ENCODE results near the gene EEIG1.

The EEIG1 gene

GRCh38 chr9:127959841-127960409, 20.9 kb downstream of the EEIG1 start:
- DNase-seq (ENCODE audit: low spot score): no peak

- no peak for DNase-seq (ENCODE audit: low spot score)
Observed at GRCh38 chr9:127959398-127959797, 21.4 kb downstream of the EEIG1 start.

GRCh38 chr9:127958728-127959127, 22.1 kb downstream of the EEIG1 start:
- DNase-seq (ENCODE audit: low spot score): no peak

GRCh38 chr9:127955294-127956015, 25.3 kb downstream of the EEIG1 start:
- DNase-seq (ENCODE audit: low spot score): peak; percentile 80

- DNase-seq (ENCODE audit: low spot score): no peak
Observed at GRCh38 chr9:127954831-127955293, 25.9 kb downstream of the EEIG1 start.

GRCh38 chr9:127953768-127954505, 26.9 kb downstream of the EEIG1 start:
- no peak for DNase-seq (ENCODE audit: low spot score)

GRCh38 chr9:127953154-127953553, 27.6 kb downstream of the EEIG1 start:
- DNase-seq (ENCODE audit: low spot score): no peak

- DNase-seq (ENCODE audit: low spot score): no peak
Observed at GRCh38 chr9:127950513-127951289, 30.1 kb downstream of the EEIG1 start.

- DNase-seq (ENCODE audit: low spot score): no peak
Observed at GRCh38 chr9:127949827-127950512, 30.8 kb downstream of the EEIG1 start.

- DNase-seq (ENCODE audit: low spot score): no peak
Observed at GRCh38 chr9:127947841-127948710, 32.7 kb downstream of the EEIG1 start.

- no peak for DNase-seq (ENCODE audit: low spot score)
Observed at GRCh38 chr9:127946728-127947127, 34.1 kb downstream of the EEIG1 start.

- DNase-seq (ENCODE audit: low spot score): no peak
Observed at GRCh38 chr9:127945942-127946341, 34.8 kb downstream of the EEIG1 start.

GRCh38 chr9:127945338-127945737, 35.5 kb downstream of the EEIG1 start:
- no peak for DNase-seq (ENCODE audit: low spot score)

- DNase-seq (ENCODE audit: low spot score): no peak
Observed at GRCh38 chr9:127944586-127945218, 36.1 kb downstream of the EEIG1 start.

- DNase-seq (ENCODE audit: low spot score): peak; percentile 93
Observed at GRCh38 chr9:127943731-127944144, 37.1 kb downstream of the EEIG1 start.

GRCh38 chr9:127943011-127943662, 37.7 kb downstream of the EEIG1 start:
- DNase-seq (ENCODE audit: low spot score): no peak

- peak; percentile 86 for DNase-seq (ENCODE audit: low spot score)
Observed at GRCh38 chr9:127942216-127943010, 38.4 kb downstream of the EEIG1 start.

- no peak for DNase-seq (ENCODE audit: low spot score)
Observed at GRCh38 chr9:127941961-127942215, 38.9 kb downstream of the EEIG1 start.

All from D341Med (cell line).